NCI-H510A (cell line): Measurements from ENCODE around the gene MGAT5B.

Experiments used
- DNase-seq: peaks from one replicate; lab custom pipeline; 2025; lab: John Stamatoyannopoulos, UW

Gene MGAT5B

GRCh38 chr17:76905836-76906235 lies 37.6 kb downstream of the MGAT5B start:
- DNase-seq, result no peak

DNA sequence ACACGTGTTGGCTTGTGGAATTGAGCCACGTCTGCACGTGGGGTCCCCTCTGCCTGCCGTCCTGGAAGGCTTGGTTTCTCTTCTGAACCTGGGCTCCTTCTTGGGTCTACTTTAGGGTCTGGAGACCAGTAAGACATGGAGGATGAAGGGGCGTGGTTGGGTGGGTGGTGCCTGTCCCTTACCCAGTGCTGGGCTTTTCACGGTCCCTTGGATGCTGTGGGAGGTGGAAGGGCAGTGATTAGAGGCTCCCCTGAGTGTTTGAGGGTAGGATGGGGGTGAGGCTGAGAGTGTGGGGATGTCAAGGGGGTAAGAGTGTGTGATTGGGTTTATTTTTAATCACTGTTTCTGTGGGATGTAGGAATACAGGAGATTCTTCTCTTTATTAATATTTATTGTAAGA lies 38.3 kb downstream of the MGAT5B start:
- no peak for DNase-seq

GRCh38 chr17:76907352-76907751 lies 39.1 kb downstream of the MGAT5B start:
- no peak for DNase-seq

DNA sequence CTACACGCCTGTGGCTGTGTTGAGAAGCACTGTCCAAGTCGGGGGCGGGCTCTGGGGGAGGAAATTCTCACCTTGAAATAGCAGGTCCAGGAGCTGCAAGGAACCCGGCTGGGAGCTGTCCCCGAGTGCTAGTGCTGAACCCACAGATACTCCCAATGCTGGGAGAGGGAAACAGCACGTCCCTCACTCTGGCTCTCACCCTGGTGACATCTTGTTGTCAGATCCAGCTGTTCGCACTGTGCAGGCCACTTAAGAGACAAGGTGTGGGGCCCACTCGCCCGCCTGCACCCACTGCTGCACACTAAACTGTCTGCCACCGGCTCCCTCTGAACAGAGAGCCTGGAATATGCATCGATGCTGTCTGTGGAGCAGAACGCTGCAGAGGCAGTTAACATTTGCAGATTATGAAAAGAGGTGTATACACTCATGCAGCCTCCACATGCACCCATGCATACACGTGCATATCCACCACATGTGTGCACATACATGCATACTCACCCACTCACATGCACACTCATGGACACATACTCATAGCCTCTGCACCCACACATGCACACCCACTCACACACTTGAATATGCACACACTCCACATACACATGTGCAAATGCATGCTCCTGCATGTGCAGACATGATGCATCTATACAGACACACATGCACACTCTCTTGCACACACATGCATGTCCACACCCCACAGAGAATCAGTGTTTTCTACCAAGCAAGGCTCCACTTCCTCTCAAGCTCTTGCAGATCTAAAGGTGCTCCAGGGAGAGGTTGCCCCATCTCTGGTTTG lies 42.0 kb downstream of the MGAT5B start:
- DNase-seq, result no peak

DNA sequence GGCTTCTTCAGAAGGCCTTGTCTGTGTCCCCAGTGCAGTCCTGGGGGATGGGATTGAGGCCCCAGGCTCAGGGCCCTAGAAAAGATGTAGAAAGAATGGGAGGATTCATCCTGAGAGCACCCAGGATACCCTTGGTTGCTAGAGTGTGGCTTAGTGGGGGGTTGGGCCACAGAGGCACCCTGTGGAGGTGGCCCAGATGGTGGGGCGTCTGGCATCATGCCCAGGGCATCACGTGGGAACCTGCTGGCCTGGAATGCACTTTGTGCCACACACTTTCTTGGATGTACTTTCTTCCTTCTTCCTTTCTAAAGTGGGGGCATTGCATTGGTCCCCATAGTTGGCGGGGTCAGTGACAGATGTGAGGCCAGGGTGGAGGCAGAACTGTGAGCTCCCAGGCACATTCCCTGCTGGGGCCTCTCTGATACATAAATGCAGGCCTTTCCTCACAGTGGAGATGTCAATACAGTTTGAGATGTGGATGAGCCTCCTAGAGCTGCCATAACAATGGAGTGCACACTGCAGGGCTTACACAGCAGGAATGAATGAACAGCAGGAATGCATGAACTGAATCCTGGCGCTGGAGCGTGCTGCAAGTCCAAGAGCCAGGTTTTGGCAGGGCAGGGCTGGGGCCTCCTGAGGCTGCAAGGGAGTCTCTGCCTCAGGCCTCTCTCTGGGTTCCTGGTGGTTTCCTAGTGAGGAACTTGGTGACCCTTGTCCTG lies 43.3 kb downstream of the MGAT5B start:
- DNase-seq, result no peak

DNA sequence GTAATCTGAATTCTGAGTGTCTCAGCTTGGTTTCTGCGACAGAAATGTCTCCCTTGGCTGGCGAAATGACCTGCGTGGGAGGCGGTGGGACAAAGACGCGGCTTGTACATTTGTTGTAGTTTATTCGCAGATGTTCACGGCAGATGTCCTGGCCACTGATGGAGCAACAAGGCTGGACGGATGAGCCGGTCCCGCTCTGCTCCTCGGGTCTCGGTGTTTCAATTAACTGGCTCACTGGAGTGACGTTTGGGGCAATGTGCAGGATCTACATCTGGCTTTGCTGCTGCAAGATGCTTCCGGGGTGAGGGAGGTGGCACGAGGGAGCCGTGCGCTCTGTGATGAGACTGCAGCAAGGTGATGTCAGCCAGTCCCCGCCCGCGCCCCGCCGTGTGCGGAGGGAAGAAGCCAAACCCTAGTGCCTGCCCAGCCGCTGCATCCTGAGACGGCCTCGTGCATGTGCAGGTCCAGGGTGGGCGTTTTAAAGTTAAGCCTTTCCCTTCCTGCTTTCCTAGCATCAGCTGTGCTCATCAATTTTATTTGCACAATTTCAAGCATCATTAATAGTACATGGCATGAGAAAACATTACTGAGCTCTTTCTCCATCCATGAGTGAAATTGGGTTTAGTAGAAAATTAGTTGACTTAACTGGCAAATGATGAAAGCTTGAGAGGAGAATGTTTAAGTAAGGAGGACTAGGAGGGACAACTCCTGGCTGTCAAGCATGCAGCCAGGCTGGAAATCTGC lies 44.4 kb downstream of the MGAT5B start:
- DNase-seq, result peak; percentile 56

DNA sequence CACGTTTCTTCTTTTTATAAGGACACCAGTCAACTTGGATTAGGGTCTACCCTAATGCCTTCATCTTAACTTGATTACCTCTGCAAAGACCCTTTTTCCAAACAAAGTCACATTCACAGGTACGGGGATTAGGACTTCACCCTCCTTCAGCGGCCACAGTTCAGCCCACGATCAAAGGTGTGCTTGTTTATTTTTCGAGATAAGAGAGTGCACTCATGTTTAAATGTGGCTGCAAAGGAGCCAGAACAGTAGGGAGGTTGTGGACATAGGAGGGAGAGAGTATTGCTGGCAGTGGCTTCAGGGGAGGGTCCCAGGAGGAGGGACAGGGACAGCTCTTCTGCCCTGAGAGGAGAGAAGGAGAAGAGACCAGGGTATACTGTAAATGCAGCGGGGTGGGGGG lies 46.7 kb downstream of the MGAT5B start:
- DNase-seq, result no peak

DNA sequence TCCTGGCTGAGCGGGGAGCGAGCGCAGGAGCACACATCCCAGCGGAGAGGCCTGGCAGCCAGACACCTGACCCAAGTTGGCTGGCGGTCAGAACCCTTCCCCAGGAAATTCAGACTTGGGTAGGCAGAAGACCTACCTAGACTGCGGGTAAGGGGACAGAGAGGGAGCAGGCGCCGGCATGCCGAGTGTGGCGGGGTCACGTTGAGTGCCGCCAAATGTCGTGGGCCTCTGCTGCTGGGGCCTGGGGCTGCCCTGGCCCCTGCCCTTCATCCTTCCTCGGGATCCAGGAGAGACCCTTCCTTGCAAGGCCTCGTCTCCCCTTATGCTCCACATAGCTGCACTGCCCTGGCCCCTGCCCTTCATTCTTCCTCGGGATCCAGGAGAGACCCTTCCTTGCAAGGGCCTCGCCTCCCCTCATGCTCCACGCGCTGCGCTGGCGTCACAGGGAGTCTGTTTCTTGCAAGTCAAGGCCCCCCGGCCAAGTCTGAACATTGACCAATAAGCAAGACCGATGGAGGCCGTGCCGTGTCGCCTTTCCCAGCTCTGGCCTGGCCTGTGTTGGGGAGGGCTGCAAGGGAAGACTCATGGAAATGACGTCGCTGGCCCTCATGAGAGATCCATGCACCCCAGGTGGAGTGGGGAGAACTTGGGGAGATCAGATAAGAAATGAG lies 47.8 kb downstream of the MGAT5B start:
- no peak for DNase-seq

- no peak for DNase-seq
These were observed 49.6 kb downstream of the MGAT5B start for GRCh38 chr17:76917829-76918228.

- no peak for DNase-seq
These were observed 50.6 kb downstream of the MGAT5B start for GRCh38 chr17:76918811-76919210.

GRCh38 chr17:76920364-76921139 lies 52.3 kb downstream of the MGAT5B start:
- DNase-seq, result no peak

- no peak for DNase-seq
These were observed 53.3 kb downstream of the MGAT5B start for GRCh38 chr17:76921340-76922036.

- DNase-seq, result no peak
These were observed 53.9 kb downstream of the MGAT5B start for GRCh38 chr17:76922084-76922483.

DNA sequence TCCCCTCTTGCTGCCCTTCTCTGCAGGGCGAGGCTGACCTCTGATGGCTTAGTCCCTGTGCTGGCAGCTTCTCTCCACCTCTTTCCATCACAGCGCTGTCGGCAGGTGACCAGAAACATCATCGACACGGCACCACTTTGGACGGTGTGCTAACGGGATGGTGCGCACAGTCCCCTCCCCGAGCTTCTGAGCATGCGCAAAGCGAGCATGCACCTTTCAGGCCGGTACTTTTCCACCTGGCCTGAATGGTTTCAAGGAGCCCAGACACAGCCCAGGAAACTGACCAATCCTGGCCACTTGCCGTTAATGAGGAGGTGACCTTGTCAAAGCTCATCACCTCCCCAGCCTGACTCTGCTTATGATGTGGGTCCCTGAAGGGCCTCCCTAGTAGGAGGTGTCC lies 54.8 kb downstream of the MGAT5B start:
- no peak for DNase-seq

GRCh38 chr17:76923491-76923890 lies 55.3 kb downstream of the MGAT5B start:
- DNase-seq, result no peak

- DNase-seq, result no peak
These were observed 56.4 kb downstream of the MGAT5B start for GRCh38 chr17:76924345-76925342.

DNA sequence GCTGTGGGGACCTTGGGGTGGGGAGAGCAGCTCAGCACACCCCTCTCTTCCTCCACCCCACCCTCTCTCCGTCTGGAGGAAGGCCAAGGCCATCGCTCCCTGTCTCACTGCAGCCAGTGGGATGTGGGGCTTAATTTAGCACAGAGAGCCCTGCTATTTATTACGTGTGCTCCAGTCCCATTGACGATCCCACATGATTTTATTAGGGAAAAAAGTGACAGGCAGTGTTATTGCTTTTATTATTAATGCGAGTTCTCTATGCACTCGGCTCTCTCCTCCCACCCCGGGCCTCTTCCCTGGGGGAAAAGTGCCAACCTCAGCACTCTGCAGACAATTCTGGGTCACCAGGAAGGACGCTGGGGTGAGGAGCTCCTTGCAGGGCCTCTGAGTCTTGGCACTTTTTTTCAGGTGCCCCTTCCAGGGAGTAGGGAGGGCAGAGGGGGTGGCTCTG lies 57.3 kb downstream of the MGAT5B start:
- no peak for DNase-seq

DNA sequence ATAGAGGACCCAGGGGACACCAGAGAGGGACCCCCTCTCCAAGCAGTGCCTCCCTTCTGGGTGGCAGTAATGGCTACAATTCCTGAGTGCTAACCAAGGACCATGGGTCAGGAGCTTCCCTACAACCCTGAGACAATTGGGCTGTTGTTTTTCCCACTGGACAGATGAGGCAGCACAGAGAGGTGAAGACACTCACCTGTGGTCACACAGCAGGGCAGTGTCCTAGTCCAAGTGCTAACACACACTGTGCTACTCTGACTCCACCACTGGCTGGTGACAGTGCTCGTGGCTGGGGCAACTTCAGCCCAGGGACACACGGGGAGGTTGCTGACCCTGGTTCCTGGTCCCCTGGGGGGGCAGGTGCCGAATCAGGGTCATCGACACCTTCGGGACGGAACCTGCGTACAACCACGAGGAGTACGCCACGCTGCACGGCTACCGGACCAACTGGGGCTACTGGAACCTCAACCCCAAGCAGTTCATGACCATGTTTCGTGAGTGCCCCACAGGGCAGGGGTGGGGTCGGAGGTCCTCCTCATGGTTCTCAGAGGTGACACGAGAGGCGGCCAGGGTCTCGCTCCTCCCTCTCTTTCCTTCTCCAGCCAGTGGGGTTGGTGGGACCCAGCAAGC lies 58.1 kb downstream of the MGAT5B start:
- DNase-seq, result no peak

GRCh38 chr17:76927577-76927976 lies 59.4 kb downstream of the MGAT5B start:
- DNase-seq, result no peak
